K562 (cell line): ENCODE results near the gene ALPK1. TPM values are rescaled to one million over a fixed set of nuclear protein-coding genes. Genes with fewer than 3 reads are reported as not detected.

Experiments used
- ATAC-seq: fragments of 200-7000 bp; cut with Tn5 transposase; 3 replicates; pipeline ENCODE4 v1.9.1; 2020; ENCODE audit warnings: moderate library complexity
- BruUV-seq: library from RNA; stranded (reverse); fragments of 400-500 nt; replicated peaks from 2 replicates; lab custom pipeline; 2021; lab: Mats Ljungman, UMichigan
- CTCF ChIA-PET: fragments of 300-600 bp; formaldehyde crosslinking; extraction: SDS; loops from one replicate; lab custom pipeline; 2021; ENCODE audit warnings: low intra/inter-chr PET ratio; lab: Yijun Ruan, JAX
- POLR2A ChIA-PET: fragments of 300-600, 350-650 bp; sonication (Branson Sonifier 250); formaldehyde crosslinking; extraction: SDS; loops from one replicate; lab custom pipeline; 2021; ENCODE audit warnings: antibody characterized with exemption, inconsistent platforms; lab: Yijun Ruan, JAX
- DNase-seq, 4 experiments: peaks; one replicate each; pipeline versions ENCODE4 v3.0.0 to v3.0.0-alpha.2; 2011 to 2018; ENCODE audit warnings: low spot score in 3 of 4, mixed read lengths in 3 of 4; ENCODE audit errors: extremely low read depth in 1 of 4
- FAIRE-seq: peaks from 2 replicates; lab custom pipeline; 2011; peaks lifted over from hg19 to GRCh38; lab: Jason Lieb, UNC
- H2AFZ ChIP-seq: 2 replicates; pipeline ENCODE4 v1.6.0; 2011; ENCODE audit warnings: low read depth, low read length, control low read depth, inconsistent platforms
- H3K27ac ChIP-seq: fragments of 200-600 bp; 3 replicates; pipeline ENCODE4 v1.8.0; 2011; ENCODE audit warnings: low read depth, mild to moderate bottlenecking, control low read depth, inconsistent platforms, low read length, moderate library complexity, mixed read lengths; ENCODE audit errors: extremely low read depth
- H3K27me3 ChIP-seq, 2 experiments: fragments of 300-600 bp in 1 of 2; 2 replicates in 1 of 2; 3 replicates in 1 of 2; pipeline versions ENCODE4 v1.6.0 to v1.8.0; 2011; ENCODE audit warnings: inconsistent platforms in 2 of 2, low read length in 2 of 2, mild to moderate bottlenecking in 1 of 2, mixed read lengths in 1 of 2, moderate library complexity in 1 of 2; ENCODE audit not compliant: control insufficient read depth in 2 of 2, insufficient read depth in 2 of 2
- H3K36me3 ChIP-seq: fragments of 300-600 bp; 3 replicates; pipeline ENCODE4 v1.8.0; 2011; ENCODE audit warnings: mild to moderate bottlenecking, low read length, inconsistent platforms; ENCODE audit not compliant: control insufficient read depth, insufficient read depth
- H3K4me1 ChIP-seq, 2 experiments: fragments of 200-600 bp in 1 of 2; replicated peaks in 1 of 2; 2 replicates in 1 of 2; 3 replicates in 1 of 2; pipeline versions ENCODE4 v1.5.1 to v1.8.0; 2011; ENCODE audit warnings: inconsistent platforms in 2 of 2, low read length in 2 of 2, mild to moderate bottlenecking in 1 of 2, mixed read lengths in 1 of 2, moderate library complexity in 1 of 2; ENCODE audit not compliant: control insufficient read depth in 2 of 2, insufficient read depth in 2 of 2
- H3K4me2 ChIP-seq: 2 replicates; pipeline ENCODE4 v1.6.1; 2011; ENCODE audit warnings: low read length, control low read depth, inconsistent platforms, mixed read lengths; ENCODE audit not compliant: insufficient read depth
- H3K4me3 ChIP-seq: fragments of 200-600 bp; sonication (generic), shearing (Covaris generic); 2 replicates; pipeline ENCODE4 v1.5.1; 2016; ENCODE audit warnings: control low read depth, inconsistent platforms
- H3K79me2 ChIP-seq: fragments of 200-600 bp; 3 replicates; pipeline ENCODE4 v1.8.0; 2011; ENCODE audit warnings: low read length, inconsistent platforms; ENCODE audit not compliant: control insufficient read depth, insufficient read depth
- H3K9ac ChIP-seq, 2 experiments: 2 replicates each; pipeline versions ENCODE4 v1.6.0 to v1.6.1; 2011; ENCODE audit warnings: low read depth in 2 of 2, low read length in 2 of 2, control low read depth in 1 of 2, inconsistent platforms in 1 of 2, mild to moderate bottlenecking in 1 of 2, mixed read lengths in 1 of 2; ENCODE audit not compliant: insufficient read depth in 1 of 2
- H3K9me1 ChIP-seq: one replicate; pipeline ENCODE4 v1.6.0; 2011; ENCODE audit warnings: inconsistent platforms, mild to moderate bottlenecking, low read length, moderate library complexity; ENCODE audit not compliant: control insufficient read depth, insufficient read depth
- H3K9me3 ChIP-seq: replicated peaks from 2 replicates; pipeline ENCODE4 v1.5.1; 2011; ENCODE audit warnings: low read depth, low read length, inconsistent platforms; ENCODE audit not compliant: control insufficient read depth, insufficient read depth
- H4K20me1 ChIP-seq: replicated peaks from 2 replicates; pipeline ENCODE4 v1.6.1; 2011; ENCODE audit warnings: low read length, inconsistent platforms, mixed read lengths; ENCODE audit not compliant: control insufficient read depth, insufficient read depth
- HIVEP1 ChIP-seq: fragments of 250-450 bp; sonication (Bioruptor Pico); IDR thresholded peaks from 2 replicates; pipeline ENCODE4 v1.4.0; 2020; ENCODE audit warnings: mild to moderate bottlenecking
- HMGXB4 ChIP-seq: sonication (generic); formaldehyde crosslinking; IDR thresholded peaks from 2 replicates; pipeline ENCODE4 v1.8.1; 2023; ENCODE audit warnings: mild to moderate bottlenecking, missing genetic modification reagents
- MCM7 ChIP-seq, 2 experiments: fragments of 450-650 bp; IDR thresholded peaks; 2 replicates each; pipeline ENCODE4 v1.6.1; 2016 to 2018
- PHB2 ChIP-seq: fragments of 450-650 bp; IDR thresholded peaks from 2 replicates; pipeline ENCODE4 v1.6.1; 2017; ENCODE audit warnings: low read depth
- SMARCA5 ChIP-seq: fragments of 450-650 bp; IDR thresholded peaks from 2 replicates; pipeline ENCODE4 v1.6.1; 2016
- SNIP1 ChIP-seq: fragments of 450-650 bp; IDR thresholded peaks from 2 replicates; pipeline ENCODE4 v1.7.1; 2017; ENCODE audit warnings: low read depth, mild to moderate bottlenecking
- SREBF1 ChIP-seq: fragments of 150-350 bp; IDR thresholded peaks from 2 replicates; pipeline ENCODE4 v1.6.1; 2014; ENCODE audit warnings: antibody characterized with exemption, low read depth, low read length, borderline replicate concordance
- TCFL5 ChIP-seq: fragments of 250-450 bp; sonication (Bioruptor Pico); conservative IDR thresholded peaks from 2 replicates; pipeline ENCODE4 v1.6.1; 2021; ENCODE audit warnings: mild to moderate bottlenecking, moderate library complexity, matching md5 sums
- TGIF2 ChIP-seq: sonication (generic); formaldehyde crosslinking; IDR thresholded peaks from 2 replicates; pipeline ENCODE4 v1.8.1; 2022; ENCODE audit warnings: mild to moderate bottlenecking, missing genetic modification reagents, moderate library complexity
- THRAP3 ChIP-seq: fragments of 450-650 bp; IDR thresholded peaks from 2 replicates; pipeline ENCODE4 v1.6.1; 2016; ENCODE audit warnings: mild to moderate bottlenecking, inconsistent platforms, borderline replicate concordance
- THRB ChIP-seq: fragments of 450-650 bp; formaldehyde crosslinking; conservative IDR thresholded peaks from 2 replicates; pipeline ENCODE4 v1.4.0; 2022; ENCODE audit warnings: mild to moderate bottlenecking, missing genetic modification characterization
- ZBTB2 ChIP-seq: fragments of 450-650 bp; IDR thresholded peaks from 2 replicates; pipeline ENCODE4 v1.6.1; 2016; ENCODE audit warnings: antibody characterized with exemption
- ZNF561 ChIP-seq: fragments of 450-650 bp; formaldehyde crosslinking; conservative IDR thresholded peaks from 2 replicates; pipeline ENCODE4 v1.4.0; 2020; ENCODE audit warnings: mild to moderate bottlenecking, moderate library complexity
- ZNF584 ChIP-seq: fragments of 200-800 bp; sonication (Bioruptor generic); IDR thresholded peaks from 2 replicates; pipeline ENCODE4 v1.6.1; 2016; ENCODE audit warnings: low read depth, mild to moderate bottlenecking, missing genetic modification characterization, missing compliant biosample characterization
- ZNF696 ChIP-seq: fragments of 250-450 bp; sonication (Bioruptor Pico); conservative IDR thresholded peaks from 2 replicates; pipeline ENCODE4 v1.4.0; 2020; ENCODE audit warnings: mild to moderate bottlenecking, moderate library complexity
- WGBS: fragments of 100-300 bp; shearing (Covaris generic); methylation state at CpG from one replicate; pipeline ENCODE4 v1.1.6; 2016; ENCODE audit warnings: low coverage, mixed read lengths; ENCODE audit not compliant: insufficient coverage; ENCODE audit errors: missing lambda C conversion rate; 5-methylcytosine and 5-hydroxymethylcytosine counted together
- in situ Hi-C: fragments of 300-500 bp; cut with MboI; formaldehyde crosslinking; loops from 4 replicates; pipeline ENCODE4 v1.15.0; 2018; ENCODE audit warnings: inconsistent platforms, mixed read lengths
- intact Hi-C: fragments of 100-400 bp; cut with micrococcal nuclease; formaldehyde crosslinking; loops from 2 replicates; pipeline ENCODE4 v1.14.2; 2022
- polyA plus RNA-seq, 8 experiments: library from polyadenylated mRNA; depleted of rRNA in 4 of 8; stranded (reverse) in 5 of 8; unstranded in 3 of 8; fragments of >200 nt; fragmentation: Nextera tagmentation in 2 of 8; fragmentation: Illumina TruSeq in 1 of 8; extraction: Ambion mirVana in 2 of 8; extraction: Trizol in 1 of 8; gene quantifications; 2 replicates each; pipeline versions ENCODE4 v1.2.1 to v1.2.3, GENCODE V29; 2011 to 2014; ENCODE audit warnings: inconsistent platforms in 1 of 8, missing spikeins in 1 of 8
- total RNA-seq, 7 experiments: library from RNA; depleted of rRNA in 6 of 7; stranded (reverse); fragments of >200 nt in 6 of 7; fragmentation: Illumina TruSeq in 2 of 7; extraction: Trizol in 2 of 7; gene quantifications; 2 replicates each; pipeline versions ENCODE4 v1.2.1 to v1.2.3, GENCODE V29; 2011 to 2021; ENCODE audit warnings: low replicate concordance in 1 of 7
- TF ChIP-seq, protein P1 (sequence below): fragments of 450-650 bp; IDR thresholded peaks from 2 replicates; pipeline ENCODE4 v1.6.1; 2016; ENCODE audit warnings: mild to moderate bottlenecking

The ALPK1 gene
- total and polyA plus RNA-seq, 9 of the 15 experiments (the other 6 are each of a cell fraction or from before 2014, with no cell fraction given): 2.3 to 6.9 (median 4.6) TPM

DNA sequence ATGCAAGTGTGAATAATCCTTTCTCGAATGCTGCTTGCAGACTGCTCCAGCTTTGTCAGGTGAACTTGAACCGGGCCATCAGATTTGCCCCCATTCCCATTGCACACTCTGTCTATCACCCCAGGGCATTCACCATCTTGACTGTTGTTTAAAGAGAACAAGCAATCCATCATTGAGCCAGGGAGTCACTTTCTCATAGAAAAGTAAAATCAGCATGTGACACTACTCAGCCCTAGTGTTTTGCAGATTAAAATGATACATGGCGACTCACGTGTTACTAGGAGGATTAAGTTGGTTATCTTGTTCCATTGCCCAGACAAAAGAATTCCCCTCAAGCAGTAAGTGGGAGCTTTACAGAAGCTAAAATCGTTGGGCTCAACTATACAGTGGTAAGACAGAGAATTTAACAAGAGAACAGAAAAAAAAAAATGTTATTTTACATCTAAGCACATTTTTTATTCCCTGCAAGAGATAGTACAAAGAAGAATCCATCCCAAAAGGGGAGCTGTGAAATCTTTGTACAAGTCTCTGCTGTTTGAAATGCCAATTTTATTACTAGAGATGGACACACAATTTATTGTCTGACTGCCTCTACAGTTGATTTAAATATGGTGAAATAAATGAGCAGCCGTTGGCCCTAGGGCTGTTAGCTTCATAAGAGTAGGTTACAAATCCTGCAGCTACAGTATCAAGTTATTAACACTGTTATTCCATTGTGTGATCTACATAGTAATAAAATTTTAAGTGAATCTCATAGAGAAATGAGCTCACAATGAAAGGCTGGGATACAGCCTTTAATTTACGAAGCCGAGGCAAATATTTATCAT, 151.3 kb downstream of the ALPK1 start:
- no peak overlapping the region for H3K27ac ChIP-seq
- no peaks in the 10 kb centered on the region for H3K27me3 ChIP-seq
- no peak overlapping the region for H2AFZ ChIP-seq
- no peaks in the 10 kb centered on the region for H3K36me3 ChIP-seq
- CTCF ChIA-PET: no interaction called here
- POLR2A ChIA-PET: no interaction called here
- H3K4me3 ChIP-seq: no peak overlapping the region
- H3K4me1 ChIP-seq: no peaks in the 10 kb centered on the region
- no peak overlapping the region for H3K9ac ChIP-seq
- no peaks in the 10 kb centered on the region for H3K9me3 ChIP-seq
- FAIRE-seq (no peak), ATAC-seq (no peak), DNase-seq (no peak)
- no peaks in the 10 kb centered on the region for H3K79me2 ChIP-seq
- BruUV-seq: no TSS peak
- no peak overlapping the region for H3K4me2 ChIP-seq
- no peaks in the 10 kb centered on the region for H4K20me1 ChIP-seq
- TF ChIP-seq TCFL5 (CRISPR knock-in tag) (no peak), ZNF696 (CRISPR knock-in tag) (no peak), ZBTB2 (no peak), THRAP3 (no peak), HMGXB4 (CRISPR knock-in tag) (no peak), MCM7 (IDR thresholded peaks at IDR 0.05) (no peak), HIVEP1 (CRISPR knock-in tag) (no peak), PHB2 (no peak), TGIF2 (CRISPR knock-in tag) (no peak), ZNF584 (no peak), THRB (CRISPR knock-in tag) (no peak), SREBF1 (no peak), ZNF561 (CRISPR knock-in tag) (no peak), SMARCA5 (no peak), SNIP1 (no peak)
- TF ChIP-seq, protein P1, sequence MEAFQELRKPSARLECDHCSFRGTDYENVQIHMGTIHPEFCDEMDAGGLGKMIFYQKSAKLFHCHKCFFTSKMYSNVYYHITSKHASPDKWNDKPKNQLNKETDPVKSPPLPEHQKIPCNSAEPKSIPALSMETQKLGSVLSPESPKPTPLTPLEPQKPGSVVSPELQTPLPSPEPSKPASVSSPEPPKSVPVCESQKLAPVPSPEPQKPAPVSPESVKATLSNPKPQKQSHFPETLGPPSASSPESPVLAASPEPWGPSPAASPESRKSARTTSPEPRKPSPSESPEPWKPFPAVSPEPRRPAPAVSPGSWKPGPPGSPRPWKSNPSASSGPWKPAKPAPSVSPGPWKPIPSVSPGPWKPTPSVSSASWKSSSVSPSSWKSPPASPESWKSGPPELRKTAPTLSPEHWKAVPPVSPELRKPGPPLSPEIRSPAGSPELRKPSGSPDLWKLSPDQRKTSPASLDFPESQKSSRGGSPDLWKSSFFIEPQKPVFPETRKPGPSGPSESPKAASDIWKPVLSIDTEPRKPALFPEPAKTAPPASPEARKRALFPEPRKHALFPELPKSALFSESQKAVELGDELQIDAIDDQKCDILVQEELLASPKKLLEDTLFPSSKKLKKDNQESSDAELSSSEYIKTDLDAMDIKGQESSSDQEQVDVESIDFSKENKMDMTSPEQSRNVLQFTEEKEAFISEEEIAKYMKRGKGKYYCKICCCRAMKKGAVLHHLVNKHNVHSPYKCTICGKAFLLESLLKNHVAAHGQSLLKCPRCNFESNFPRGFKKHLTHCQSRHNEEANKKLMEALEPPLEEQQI: no peak
- intact Hi-C loops: no loop called here
- no peaks in the 10 kb centered on the region for H3K9me1 ChIP-seq
- WGBS: 0% methylated on average over 8 of the region's 8 CpGs
- in situ Hi-C loops: no loop called here
